Osteoblast (primary cell): ENCODE results near the gene RASSF7. TPM values are rescaled to one million over a fixed set of nuclear protein-coding genes. Genes with fewer than 3 reads are reported as not detected.

Experiments
- DNase-seq: peaks from one replicate; pipeline ENCODE4 v3.0.0; 2011; ENCODE audit warnings: low spot score, mixed read lengths; ENCODE audit not compliant: insufficient read length; ENCODE audit errors: missing footprints
- H2AFZ ChIP-seq: 2 replicates; pipeline ENCODE4 v1.6.0; 2011; ENCODE audit warnings: mild to moderate bottlenecking, low read length
- H3K27ac ChIP-seq: 2 replicates; pipeline ENCODE4 v1.5.1; 2011; ENCODE audit warnings: mild to moderate bottlenecking, low read depth, low read length, moderate library complexity
- H3K27me3 ChIP-seq: 2 replicates; pipeline ENCODE4 v1.6.0; 2012; ENCODE audit warnings: mild to moderate bottlenecking, control low read depth, inconsistent platforms, low read length, moderate library complexity; ENCODE audit not compliant: insufficient read depth
- H3K36me3 ChIP-seq: 2 replicates; pipeline ENCODE4 v1.5.1; 2011; ENCODE audit warnings: mild to moderate bottlenecking, low read length, control low read depth, moderate library complexity; ENCODE audit not compliant: insufficient read depth
- H3K4me1 ChIP-seq: 2 replicates; pipeline ENCODE4 v1.5.1; 2011; ENCODE audit warnings: mild to moderate bottlenecking, low read length, control low read depth, moderate library complexity; ENCODE audit not compliant: insufficient read depth
- H3K4me2 ChIP-seq: 2 replicates; pipeline ENCODE4 v1.6.0; 2011; ENCODE audit warnings: mild to moderate bottlenecking, low read length; ENCODE audit not compliant: insufficient read depth
- H3K4me3 ChIP-seq: fragments of 200-600 bp; sonication (generic); 3 replicates; pipeline ENCODE4 v1.5.1; 2012; ENCODE audit warnings: mild to moderate bottlenecking, low read length, inconsistent platforms; ENCODE audit not compliant: insufficient read depth
- H3K79me2 ChIP-seq: 2 replicates; pipeline ENCODE4 v1.6.0; 2012; ENCODE audit warnings: mild to moderate bottlenecking, low read length, control low read depth, inconsistent platforms; ENCODE audit not compliant: insufficient read depth
- H3K9me3 ChIP-seq: 2 replicates; pipeline ENCODE4 v1.5.1; 2011; ENCODE audit warnings: low read depth, low read length, control low read depth
- H4K20me1 ChIP-seq: 2 replicates; pipeline ENCODE4 v1.6.0; 2012; ENCODE audit warnings: mild to moderate bottlenecking, low read length, control low read depth; ENCODE audit not compliant: insufficient read depth
- CTCF ChIP-seq: IDR thresholded peaks from 2 replicates; pipeline ENCODE4 v1.5.1; 2011; ENCODE audit warnings: mild to moderate bottlenecking, low read depth, low read length, moderate library complexity; ENCODE audit errors: extremely low read depth
- total RNA-seq: library from RNA; depleted of rRNA; stranded (reverse); fragments of >200 nt; gene quantifications from 2 replicates; pipeline ENCODE4 v1.2.3, GENCODE V29; 2012

Gene RASSF7
- total RNA-seq, 1 donor: 6.2 TPM

DNA sequence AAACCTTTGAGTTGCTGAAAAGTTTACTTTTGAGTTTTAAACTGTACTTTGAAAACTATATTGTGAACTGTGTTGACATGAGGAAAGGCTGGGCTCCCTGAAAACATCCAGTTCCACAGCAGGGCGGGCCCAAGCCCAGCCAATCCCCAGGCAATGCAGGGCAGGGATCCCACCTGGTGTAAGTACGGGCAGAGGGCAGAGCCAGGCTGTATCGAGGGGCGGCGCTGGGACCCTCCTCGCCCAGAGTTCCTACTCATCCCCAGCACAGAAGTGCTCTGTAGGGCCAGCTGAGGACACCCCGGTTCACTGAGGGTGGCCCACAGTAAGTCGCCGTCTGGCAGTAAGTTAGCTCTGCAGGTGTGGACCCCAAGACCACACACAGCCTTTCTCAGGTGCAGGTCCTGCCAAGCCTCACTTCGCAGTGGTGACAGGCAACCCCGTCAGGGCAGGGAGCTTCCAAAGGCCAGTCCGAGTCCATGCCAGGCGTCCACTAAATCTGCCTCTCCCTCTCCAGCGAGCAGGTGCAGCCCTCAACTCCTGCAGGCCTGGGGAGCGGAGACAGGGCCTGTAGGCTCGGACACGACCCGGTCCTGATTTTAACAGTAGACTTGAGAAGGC lies 6.3 kb downstream of the RASSF7 start:
- peak; percentile 87 for DNase-seq
- peaks cover 2% of the 10 kb centered on the region for H4K20me1 ChIP-seq
- no peak overlapping the region for H3K4me3 ChIP-seq
- TF ChIP-seq CTCF: no peak
- peaks cover 14% of the 10 kb centered on the region for H3K27me3 ChIP-seq
- no peak overlapping the region for H2AFZ ChIP-seq
- no peaks in the 10 kb centered on the region for H3K9me3 ChIP-seq
- no peaks in the 10 kb centered on the region for H3K36me3 ChIP-seq
- no peak overlapping the region for H3K27ac ChIP-seq
- H3K79me2 ChIP-seq: no peaks in the 10 kb centered on the region
- H3K4me1 ChIP-seq: peaks cover 2% of the 10 kb centered on the region
- H3K4me2 ChIP-seq: no peak overlapping the region

DNA sequence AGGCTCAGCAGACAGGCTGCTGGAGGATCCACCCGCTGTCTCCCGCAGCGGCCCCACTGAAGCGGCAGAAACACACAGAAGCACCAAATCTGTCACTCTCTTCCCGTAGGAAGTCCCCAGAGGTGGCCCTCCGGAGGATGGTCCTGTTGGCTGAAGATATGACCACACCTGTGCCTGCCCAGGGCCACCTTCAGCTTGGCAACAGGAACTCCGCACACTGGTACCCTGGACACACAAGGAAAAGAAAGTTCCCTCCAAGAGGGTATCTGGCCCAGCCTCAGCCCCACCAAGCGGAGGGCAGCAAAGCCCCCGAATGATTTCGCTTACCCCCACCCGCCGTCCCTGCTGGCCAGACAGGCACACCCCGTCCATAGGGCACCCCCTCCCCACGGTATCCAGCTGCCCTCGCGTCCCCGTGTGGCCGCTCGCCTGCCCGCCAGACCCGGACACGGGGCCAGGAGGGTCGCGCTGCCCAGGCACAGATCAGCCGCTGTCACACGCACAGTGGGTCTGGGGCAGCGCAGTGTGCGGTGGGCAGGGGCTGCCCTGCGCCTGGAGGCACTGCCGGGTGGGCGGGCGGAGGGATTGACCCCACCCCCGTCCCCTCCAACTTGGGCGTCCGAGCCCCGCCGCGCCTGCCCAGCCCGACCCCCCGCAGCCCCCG lies 7.0 kb downstream of the RASSF7 start:
- Histone ChIP-seq H3K27me3 (peaks cover 14% of the 10 kb centered on the region), H4K20me1 (peaks cover 2% of the 10 kb centered on the region), H2AFZ (no peak overlapping the region), H3K4me2 (peak overlapping the region; percentile 67), H3K4me1 (peaks cover 2% of the 10 kb centered on the region), H3K79me2 (no peaks in the 10 kb centered on the region), H3K9me3 (no peaks in the 10 kb centered on the region), H3K36me3 (no peaks in the 10 kb centered on the region), H3K4me3 (peak overlapping the region; percentile 59), H3K27ac (no peak overlapping the region)
- no peak for TF ChIP-seq CTCF
- DNase-seq: no peak

DNA sequence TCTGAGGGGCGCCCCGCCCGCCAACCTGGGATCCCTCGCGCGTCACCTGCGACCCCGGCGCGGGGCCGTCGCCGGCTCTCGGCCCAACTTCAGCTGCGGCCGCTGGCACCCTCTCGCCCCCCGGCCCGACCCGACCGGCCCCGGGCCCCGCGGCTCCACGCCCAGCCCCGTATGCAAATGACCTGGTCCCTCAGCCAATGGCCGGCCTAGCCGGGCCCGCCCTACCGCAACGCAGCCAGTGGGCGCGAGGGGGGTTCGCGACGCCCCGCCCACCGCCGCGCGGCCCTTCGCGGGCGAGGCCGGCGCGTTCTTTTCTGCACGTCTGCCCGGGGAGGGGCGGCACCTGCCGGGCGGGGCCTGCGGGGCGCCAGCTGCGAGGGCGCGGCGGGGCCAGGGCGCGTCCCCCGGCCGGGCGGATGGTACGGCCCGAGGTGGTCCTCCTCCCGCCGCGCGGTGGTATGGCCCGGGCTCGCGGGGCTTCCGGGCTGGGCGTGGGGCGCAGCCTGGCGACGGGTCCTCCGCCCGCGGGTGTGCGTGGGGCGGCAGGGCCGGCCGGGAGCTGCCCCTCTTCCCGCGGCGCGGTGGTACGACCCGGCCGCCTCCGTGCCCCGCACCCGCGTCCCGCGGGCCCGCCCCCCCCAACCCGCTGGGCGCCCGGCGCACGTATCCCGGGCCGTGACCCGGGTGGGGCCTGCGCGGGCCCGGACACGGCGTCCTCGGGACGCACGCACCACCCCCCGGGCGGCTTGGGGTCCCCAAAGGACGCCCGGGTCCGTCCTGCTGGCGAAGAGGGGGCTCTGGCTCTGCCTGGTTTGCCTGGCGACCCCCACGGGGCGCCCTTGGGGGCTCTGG lies 7.8 kb downstream of the RASSF7 start:
- no peaks in the 10 kb centered on the region for H3K79me2 ChIP-seq
- no peaks in the 10 kb centered on the region for H3K9me3 ChIP-seq
- peaks cover 2% of the 10 kb centered on the region for H4K20me1 ChIP-seq
- no peak for TF ChIP-seq CTCF
- H3K4me3 ChIP-seq: peak overlapping the region; percentile 59
- peak overlapping the region; percentile 67 for H3K4me2 ChIP-seq
- H2AFZ ChIP-seq: peak overlapping the region; percentile 56
- H3K27me3 ChIP-seq: peaks cover 14% of the 10 kb centered on the region
- H3K27ac ChIP-seq: no peak overlapping the region
- no peaks in the 10 kb centered on the region for H3K36me3 ChIP-seq
- peaks cover 2% of the 10 kb centered on the region for H3K4me1 ChIP-seq
- peak; percentile 100 for DNase-seq
